Caco-2 (cell line): Measurements from ENCODE around the gene TMEM30B. TPM values are rescaled to one million over a fixed set of nuclear protein-coding genes. Genes with fewer than 3 reads are reported as not detected.

Experiments used
- BruUV-seq: library from RNA; stranded (reverse); fragments of 400-500 nt; replicated peaks from 2 replicates; lab custom pipeline; 2021; lab: Mats Ljungman, UMichigan
- CTCF ChIA-PET: fragments of 300-600 bp; sonication (Branson Sonifier 250); formaldehyde crosslinking; loops from one replicate; lab custom pipeline; 2022; ENCODE audit warnings: antibody characterized with exemption; lab: Charles Lee
- POLR2A ChIA-PET: fragments of 300-600 bp; sonication (Branson Sonifier 250); formaldehyde crosslinking; loops from one replicate; lab custom pipeline; 2022; ENCODE audit warnings: antibody characterized with exemption; lab: Charles Lee
- DNase-seq, 2 experiments: peaks; one replicate each; pipeline versions ENCODE4 v3.0.0 to v3.0.0-alpha.2; 2020 to 2022
- H3K27me3 ChIP-seq: replicated peaks from 2 replicates; pipeline ENCODE4 v1.6.0; 2011; ENCODE audit warnings: low read length; ENCODE audit not compliant: control insufficient read depth, insufficient read depth
- H3K36me3 ChIP-seq: 2 replicates; pipeline ENCODE4 v1.5.1; 2011; ENCODE audit warnings: low read length; ENCODE audit not compliant: control insufficient read depth, insufficient read depth
- H3K4me1 ChIP-seq: fragments of 250-450 bp; sonication (Bioruptor Pico); 2 replicates; pipeline ENCODE4 v1.5.1; 2020; ENCODE audit warnings: mild to moderate bottlenecking
- H3K4me3 ChIP-seq: 2 replicates; pipeline ENCODE4 v1.5.1; 2011; ENCODE audit warnings: low read depth, mild to moderate bottlenecking, control low read depth, low read length
- H3K9me3 ChIP-seq: fragments of 250-450 bp; sonication (Bioruptor Pico); 2 replicates; pipeline ENCODE4 v1.5.1; 2020; ENCODE audit warnings: mild to moderate bottlenecking, moderate library complexity
- H3K27ac Mint-ChIP-seq: one replicate; pipeline ENCODE4 v1.8.0; 2022; ENCODE audit warnings: mixed read lengths; ENCODE audit not compliant: unreplicated experiment
- H3K27me3 Mint-ChIP-seq: one replicate; pipeline ENCODE4 v1.8.0; 2022; ENCODE audit warnings: mixed read lengths; ENCODE audit not compliant: insufficient read depth, unreplicated experiment
- H3K36me3 Mint-ChIP-seq: one replicate; pipeline ENCODE4 v1.8.0; 2022; ENCODE audit warnings: mild to moderate bottlenecking, mixed read lengths; ENCODE audit not compliant: insufficient read depth, unreplicated experiment
- H3K4me1 Mint-ChIP-seq: one replicate; pipeline ENCODE4 v1.8.0; 2022; ENCODE audit warnings: low read depth, mixed read lengths; ENCODE audit not compliant: unreplicated experiment
- H3K4me3 Mint-ChIP-seq: one replicate; pipeline ENCODE4 v1.8.0; 2022; ENCODE audit warnings: mild to moderate bottlenecking, moderate library complexity, mixed read lengths; ENCODE audit not compliant: unreplicated experiment
- H3K9me3 Mint-ChIP-seq: one replicate; pipeline ENCODE4 v1.8.0; 2022; ENCODE audit warnings: mixed read lengths; ENCODE audit not compliant: unreplicated experiment
- CTCF ChIP-seq, 2 experiments: fragments of 200-600 bp in 1 of 2; IDR thresholded peaks; 1 replicate in 1 of 2; 2 replicates in 1 of 2; pipeline versions ENCODE4 v1.5.1 to v1.8.0; 2011 to 2022; ENCODE audit warnings: antibody characterized with exemption in 1 of 2, control low read depth in 1 of 2, inconsistent platforms in 1 of 2, low read depth in 1 of 2, low read length in 1 of 2, mild to moderate bottlenecking in 1 of 2, moderate library complexity in 1 of 2; ENCODE audit not compliant: insufficient read depth in 1 of 2, severe bottlenecking in 1 of 2, unreplicated experiment in 1 of 2
- intact Hi-C: fragments of 100-400 bp; cut with micrococcal nuclease; formaldehyde crosslinking; loops from one replicate; pipeline ENCODE4 v1.10.0; 2022; ENCODE audit not compliant: unreplicated experiment
- total RNA-seq: library from RNA; stranded (reverse); gene quantifications from 2 replicates; pipeline ENCODE4 v1.2.3, GENCODE V29; 2022

Gene TMEM30B
- total RNA-seq, 1 experiment from 2014 or later: 32.5 TPM

- TF ChIP-seq CTCF (IDR thresholded peaks at IDR 0.05; ENCODE audit: insufficient read depth in 1 of 2, low read depth in 1 of 2, low read length in 1 of 2, severe bottlenecking in 1 of 2, unreplicated experiment in 1 of 2): no peak
- Mint-ChIP-seq H3K36me3 (peaks cover 7% of the 10 kb centered on the region), H3K4me3 (no peak overlapping the region), H3K27ac (no peak overlapping the region), H3K9me3 (no peaks in the 10 kb centered on the region), H3K4me1 (no peaks in the 10 kb centered on the region), H3K27me3 (no peaks in the 10 kb centered on the region)
- Histone ChIP-seq H3K4me3 (no peak overlapping the region), H3K27me3 (no peaks in the 10 kb centered on the region), H3K4me1 (0 out of 2 replicates have a peak, but pooled peaks cover 3% of the 10 kb centered on the region), H3K36me3 (no peaks in the 10 kb centered on the region), H3K9me3 (no peaks in the 10 kb centered on the region)
- DNase-seq: no peak
- POLR2A ChIA-PET: no interaction called here
- CTCF ChIA-PET: no interaction called here
- no TSS peak for BruUV-seq
- intact Hi-C loops: no loop called here
Measured at GRCh38 chr14:61325166-61325565, 44.0 kb upstream of the TMEM30B start.

GRCh38 chr14:61323970-61324369, 42.8 kb upstream of the TMEM30B start:
- intact Hi-C loops: loop anchor here (5.0 kb wide), 1 partner anchor 63 kb away; no protein-coding TSS in a partner anchor
- ChIA-PET CTCF (no interaction called here), POLR2A (no interaction called here)
- Histone ChIP-seq H3K36me3 (no peaks in the 10 kb centered on the region), H3K9me3 (no peaks in the 10 kb centered on the region), H3K27me3 (no peaks in the 10 kb centered on the region), H3K4me3 (no peak overlapping the region), H3K4me1 (0 out of 2 replicates have a peak, but pooled peaks cover 3% of the 10 kb centered on the region)
- Mint-ChIP-seq H3K4me1 (no peaks in the 10 kb centered on the region), H3K4me3 (no peak overlapping the region), H3K27ac (no peak overlapping the region), H3K36me3 (peaks cover 7% of the 10 kb centered on the region), H3K9me3 (no peaks in the 10 kb centered on the region), H3K27me3 (no peaks in the 10 kb centered on the region)
- no TSS peak for BruUV-seq
- no peak for TF ChIP-seq CTCF (IDR thresholded peaks at IDR 0.05; ENCODE audit: insufficient read depth in 1 of 2, low read depth in 1 of 2, low read length in 1 of 2, severe bottlenecking in 1 of 2, unreplicated experiment in 1 of 2)
- DNase-seq: no peak

- Histone ChIP-seq H3K9me3 (no peaks in the 10 kb centered on the region), H3K4me1 (0 out of 2 replicates have a peak, but pooled peaks cover 3% of the 10 kb centered on the region), H3K27me3 (no peaks in the 10 kb centered on the region), H3K36me3 (no peaks in the 10 kb centered on the region), H3K4me3 (peak overlapping the region; percentile 49)
- no peaks in the 10 kb centered on the region for H3K4me1 Mint-ChIP-seq
- ChIA-PET POLR2A (interaction anchor here (0.5 to 1.1 kb wide), 2 partner anchors 114 to 439 kb away, joined by 3 read pairs; partner anchors contain the start of gene SNAPC1), CTCF (no interaction called here)
- H3K36me3 Mint-ChIP-seq: peaks cover 7% of the 10 kb centered on the region
- no peaks in the 10 kb centered on the region for H3K27me3 Mint-ChIP-seq
- H3K27ac Mint-ChIP-seq: peak overlapping the region; percentile 71
- no peak for DNase-seq
- BruUV-seq: no TSS peak
- H3K4me3 Mint-ChIP-seq: peak overlapping the region; percentile 83
- H3K9me3 Mint-ChIP-seq: no peaks in the 10 kb centered on the region
- no peak for TF ChIP-seq CTCF (IDR thresholded peaks at IDR 0.05; ENCODE audit: insufficient read depth in 1 of 2, low read depth in 1 of 2, low read length in 1 of 2, severe bottlenecking in 1 of 2, unreplicated experiment in 1 of 2)
- intact Hi-C loops: loop anchor here (5.0 kb wide), 1 partner anchor 64 kb away; no protein-coding TSS in a partner anchor
Measured at GRCh38 chr14:61322799-61323290, 41.7 kb upstream of the TMEM30B start.
